ENCODE data around the gene PON1.

The PON1 gene
- total RNA-seq, result 0 reads per million in 3 experiments

- no peak for DNase-seq
Measured at GRCh38 chr7:95324431-95324830, at the start of gene PON1. Gene PON1, minus strand, starts transcription at chr7:95324532. Its CDS starts 57 bp downstream, at chr7:95324475.

- DNase-seq, result no peak
Measured at GRCh38 chr7:95373323-95373722, 49.0 kb upstream of the PON1 start.

DNA sequence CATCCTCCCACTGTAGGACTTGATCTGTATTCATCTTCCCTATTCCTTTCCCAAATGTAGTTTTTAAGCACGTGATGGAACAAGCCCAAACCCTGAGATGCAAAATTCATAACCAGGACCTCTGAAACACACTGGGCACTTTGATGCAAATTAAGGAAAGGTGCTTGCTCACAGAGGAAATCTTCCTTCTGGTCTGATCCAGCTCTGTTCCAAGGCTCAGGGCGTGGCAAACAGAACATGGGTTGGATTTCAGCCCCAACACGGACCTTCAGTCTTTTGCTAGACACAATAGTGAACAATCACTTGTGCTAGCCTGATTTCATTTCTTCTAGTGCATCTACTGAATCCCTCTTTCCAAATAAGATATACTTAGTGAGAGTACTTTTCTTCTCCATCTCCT, 43.9 kb upstream of the PON1 start:
- no peak for DNase-seq

DNA sequence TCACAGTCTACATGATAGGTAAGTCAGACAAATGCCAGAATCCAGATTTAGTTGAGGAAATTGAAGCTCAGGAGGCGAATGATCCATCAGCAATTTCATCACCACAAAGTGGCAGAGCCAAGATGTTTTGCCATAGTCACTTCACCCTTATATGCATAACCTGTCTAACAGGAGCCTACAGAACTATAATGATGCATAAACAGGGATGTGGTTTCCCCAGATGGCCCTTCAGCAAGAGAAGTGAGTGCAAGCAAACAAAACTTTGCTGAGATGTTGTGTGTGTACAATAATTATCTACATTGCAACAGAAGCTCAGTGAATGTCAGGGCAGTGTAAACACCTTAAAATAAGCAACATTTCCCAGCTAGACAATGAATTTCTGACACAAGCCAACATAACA, 43.3 kb upstream of the PON1 start:
- no peak for DNase-seq

DNA sequence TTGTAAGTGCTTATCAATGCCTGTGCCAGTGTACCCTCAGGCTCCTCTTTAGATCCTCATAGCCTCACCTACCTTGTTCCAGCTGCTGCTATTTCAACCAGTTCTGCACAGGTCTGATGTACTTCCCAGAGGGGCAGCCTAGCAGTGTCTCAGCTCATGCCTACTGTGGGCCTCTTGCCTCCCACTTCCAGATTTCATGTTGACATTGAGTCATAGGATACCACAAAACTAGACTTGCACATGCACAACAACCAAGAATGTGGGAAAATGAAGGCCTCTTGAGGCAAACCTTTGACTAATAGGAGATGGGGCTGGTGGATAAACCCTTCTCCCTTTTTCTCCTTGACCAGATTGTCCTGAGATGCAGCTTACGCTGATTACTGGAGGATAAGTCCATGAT, 40.8 kb upstream of the PON1 start:
- no peak for DNase-seq

DNA sequence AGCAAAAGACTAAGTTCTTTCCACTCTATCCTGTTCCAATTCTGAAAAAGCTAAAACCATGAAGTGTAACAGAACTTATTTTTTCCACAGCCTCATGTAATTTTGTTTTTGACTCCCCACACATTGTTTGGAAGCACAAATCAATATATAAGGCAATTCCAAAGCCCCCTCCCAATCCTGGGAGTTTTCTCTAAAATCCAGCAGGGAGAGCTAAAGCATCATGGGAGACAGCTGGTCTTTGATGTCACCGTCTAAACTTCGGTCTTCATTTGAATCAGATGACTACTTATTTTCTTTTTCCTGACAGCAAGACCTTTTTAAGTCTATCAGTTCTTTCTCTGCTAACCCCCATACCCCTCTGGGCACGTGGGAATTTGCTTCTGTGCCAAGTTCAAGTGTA, 33.3 kb upstream of the PON1 start:
- no peak for DNase-seq

- DNase-seq, result no peak
Measured at GRCh38 chr7:95342642-95343307, 18.4 kb upstream of the PON1 start.

DNA sequence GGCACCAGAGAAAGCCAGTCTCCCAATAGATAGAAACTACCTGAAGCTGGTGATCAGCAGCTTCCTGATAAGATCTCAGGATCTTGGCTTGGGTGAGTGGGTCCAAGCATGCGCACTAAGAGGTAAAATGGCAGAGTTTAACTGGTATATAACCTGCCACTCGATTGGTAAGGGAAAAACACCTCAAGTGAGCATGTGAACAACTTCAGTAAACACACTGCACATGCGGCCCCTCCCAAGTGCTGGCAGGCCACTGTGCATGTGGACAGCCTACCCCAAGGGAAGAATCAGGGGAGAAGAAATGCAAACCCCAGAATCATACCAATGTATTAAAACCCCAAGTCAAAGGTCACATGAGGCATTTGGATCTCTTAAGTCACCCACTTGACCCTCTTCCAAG, 17.7 kb upstream of the PON1 start:
- no peak for DNase-seq

DNA sequence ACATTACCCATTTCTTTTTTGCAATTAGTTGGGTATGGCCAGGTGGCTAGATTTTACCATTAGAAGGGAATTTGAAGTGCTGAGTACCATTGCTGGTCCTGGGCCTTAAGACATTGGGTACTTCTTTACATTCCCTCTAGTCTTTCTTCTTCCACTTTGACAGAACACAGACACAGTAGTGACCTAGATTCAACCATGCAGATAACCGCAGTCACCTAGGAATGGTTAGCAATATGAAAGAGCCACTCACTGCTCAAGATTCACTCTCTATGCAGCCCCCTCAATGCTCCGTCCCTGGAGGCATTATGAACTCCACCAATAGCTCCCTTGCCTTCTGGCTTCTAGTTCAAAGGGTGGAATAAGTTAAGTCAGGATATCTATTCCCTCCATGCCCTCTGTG, 16.2 kb upstream of the PON1 start:
- no peak for DNase-seq

- no peak for DNase-seq
Measured at GRCh38 chr7:95338832-95339231, 14.5 kb upstream of the PON1 start.

- DNase-seq, result no peak
Measured at GRCh38 chr7:95335093-95335492, 10.8 kb upstream of the PON1 start.

GRCh38 chr7:95334447-95334846, 10.1 kb upstream of the PON1 start:
- DNase-seq, result no peak

- DNase-seq, result no peak
Measured at GRCh38 chr7:95330961-95331337, 6.6 kb upstream of the PON1 start.

DNA sequence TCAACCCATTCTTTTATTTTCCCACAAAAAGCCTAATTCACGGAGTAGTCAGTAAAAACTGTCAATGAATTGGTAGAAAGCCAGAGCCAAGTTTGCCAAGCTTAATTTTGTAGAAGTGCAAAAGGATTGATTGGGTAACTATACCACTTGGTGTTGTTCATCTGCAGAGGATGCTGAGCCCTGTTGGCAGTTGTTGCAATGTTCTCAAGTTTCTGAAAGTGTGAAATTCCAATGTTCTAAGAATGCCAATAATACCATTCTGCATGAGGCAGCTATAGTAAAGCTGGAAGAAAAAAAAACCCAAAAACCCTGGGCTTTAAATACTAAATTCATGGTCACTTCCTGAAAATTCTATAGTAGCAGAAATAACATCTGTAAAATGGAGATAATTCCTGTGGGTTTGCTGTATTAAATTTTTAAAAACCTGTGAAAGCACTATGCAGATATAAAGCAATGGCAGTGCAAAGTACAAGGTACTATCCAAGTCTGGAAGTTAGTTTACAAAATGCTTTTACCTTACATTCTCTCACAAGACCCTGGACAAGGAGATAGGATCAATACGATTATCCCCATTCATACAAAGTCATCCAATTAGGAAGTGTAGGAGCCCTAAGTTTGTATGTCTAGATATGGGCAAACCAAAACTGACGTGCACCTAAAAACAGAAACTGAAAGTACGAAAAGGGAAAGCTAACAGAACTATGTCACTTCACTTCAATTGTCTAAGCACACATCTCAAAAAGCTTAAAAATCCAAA, 6.0 kb upstream of the PON1 start:
- DNase-seq, result peak; percentile 7

GRCh38 chr7:95327356-95327755, 3.0 kb upstream of the PON1 start:
- DNase-seq, result no peak

DNA sequence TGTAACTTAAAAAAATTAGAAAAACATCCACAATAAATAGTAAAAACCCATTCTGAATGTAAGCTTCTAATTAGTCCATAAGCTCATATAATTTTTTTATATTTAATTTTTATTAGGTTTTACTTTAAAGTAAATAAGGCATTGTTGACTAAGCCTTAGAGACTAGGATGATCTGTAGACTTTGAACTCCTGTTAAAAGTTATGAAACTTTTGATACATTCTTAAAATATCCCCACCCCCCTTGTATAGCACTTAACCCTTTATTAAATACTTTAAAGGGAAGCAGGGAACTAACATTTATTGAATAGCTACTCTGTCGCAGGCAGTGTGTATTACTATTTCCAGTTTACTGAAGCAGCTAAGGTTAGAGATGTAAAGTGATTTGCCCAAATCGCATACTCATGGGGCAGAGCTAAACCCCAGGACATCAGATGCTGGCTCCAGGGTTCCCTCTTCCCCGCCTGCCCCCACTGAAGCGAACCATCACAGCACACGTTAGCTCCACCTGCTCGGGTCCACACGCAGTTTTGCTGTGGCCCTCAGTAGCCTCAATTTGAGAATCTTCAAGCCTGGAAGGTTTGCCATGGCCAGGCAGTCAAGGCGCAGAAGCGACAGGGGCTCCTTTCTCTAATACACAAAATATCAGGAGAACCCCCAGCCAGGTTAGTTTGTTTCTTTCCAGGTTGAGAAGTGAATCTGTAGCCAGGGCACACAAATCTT, 762 bp downstream of the PON1 start:
- no peak for DNase-seq

- DNase-seq, result no peak
Measured at GRCh38 chr7:95322854-95323253, 1.5 kb downstream of the PON1 start.

DNA sequence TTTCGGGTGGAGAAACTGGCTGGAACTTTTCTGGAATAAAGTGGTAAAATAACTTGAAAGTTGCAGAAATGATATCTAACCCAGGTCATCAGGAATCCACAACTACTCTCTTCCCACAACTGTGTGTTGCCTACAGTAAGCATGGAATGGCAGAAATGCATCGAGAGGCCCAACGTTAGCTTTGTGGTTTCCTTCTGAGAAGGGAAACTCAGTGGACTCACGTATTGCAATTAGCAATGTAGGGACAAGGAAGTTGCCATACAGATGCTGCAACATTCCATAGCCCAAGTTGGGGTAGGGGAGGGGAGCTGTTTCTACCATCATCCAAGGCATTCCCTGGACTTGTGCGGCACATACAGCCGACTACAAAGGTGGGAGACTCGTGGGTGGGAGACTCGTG, 1.9 kb downstream of the PON1 start:
- no peak for DNase-seq

DNA sequence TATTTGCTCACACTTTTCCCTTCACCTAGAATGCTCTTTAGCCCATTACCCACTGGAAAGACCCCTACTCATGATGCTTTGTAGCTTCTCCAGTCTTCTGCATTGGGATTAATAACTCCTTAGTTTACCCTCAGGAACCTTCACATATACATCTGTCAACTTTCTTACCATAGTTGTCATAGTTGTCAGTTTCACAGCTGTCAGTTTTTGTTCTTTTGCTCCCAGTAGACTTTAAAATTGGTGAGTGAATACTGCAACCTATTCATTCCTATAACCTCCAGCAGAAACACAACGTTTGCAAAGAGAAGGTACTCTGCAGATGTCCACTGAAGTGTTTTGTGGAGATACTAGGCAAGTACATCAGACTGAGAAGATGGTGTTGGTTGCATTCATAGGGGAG, 2.6 kb downstream of the PON1 start:
- DNase-seq, result no peak

DNA sequence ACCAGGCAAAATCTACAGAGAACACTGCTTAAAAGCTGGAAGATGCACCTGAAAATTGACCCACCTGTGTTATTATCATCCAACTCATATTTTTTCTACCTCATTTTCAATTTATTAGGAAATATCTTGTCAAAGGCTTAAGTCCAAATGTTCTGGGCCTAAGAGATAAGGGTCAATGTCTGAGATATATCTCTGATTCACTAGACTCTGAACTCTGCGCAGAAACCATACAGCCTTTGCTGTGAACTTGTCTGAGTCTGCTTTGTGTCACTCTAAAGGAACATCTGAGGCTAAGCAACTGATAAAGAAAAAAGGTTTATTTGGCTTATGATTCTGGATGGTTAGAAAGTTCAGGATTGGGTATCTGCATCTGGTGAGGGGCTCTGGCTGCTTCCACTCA, 3.7 kb downstream of the PON1 start:
- no peak for DNase-seq

GRCh38 chr7:95319570-95319969, 4.8 kb downstream of the PON1 start:
- DNase-seq, result no peak

- DNase-seq, result no peak
Measured at GRCh38 chr7:95318501-95319100, 5.7 kb downstream of the PON1 start.

DNA sequence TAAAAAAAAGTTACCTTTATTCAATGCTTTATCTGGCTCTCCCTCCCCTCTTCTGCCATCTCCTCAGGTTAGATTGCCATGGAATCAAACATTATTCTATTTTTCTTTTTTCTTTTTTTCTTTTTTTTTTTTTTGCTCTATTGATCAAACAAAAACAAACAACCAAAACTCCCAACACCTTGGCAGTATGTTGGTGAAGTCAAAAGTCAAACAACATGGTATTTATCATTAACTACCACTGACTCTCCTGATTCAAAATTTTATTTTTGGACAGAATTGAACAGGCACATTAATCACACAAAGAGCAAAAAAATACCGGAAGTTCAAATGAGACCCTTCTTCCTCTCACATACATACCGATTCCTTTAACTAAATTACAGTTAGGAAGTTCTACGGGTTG, 6.4 kb downstream of the PON1 start:
- no peak for DNase-seq

DNA sequence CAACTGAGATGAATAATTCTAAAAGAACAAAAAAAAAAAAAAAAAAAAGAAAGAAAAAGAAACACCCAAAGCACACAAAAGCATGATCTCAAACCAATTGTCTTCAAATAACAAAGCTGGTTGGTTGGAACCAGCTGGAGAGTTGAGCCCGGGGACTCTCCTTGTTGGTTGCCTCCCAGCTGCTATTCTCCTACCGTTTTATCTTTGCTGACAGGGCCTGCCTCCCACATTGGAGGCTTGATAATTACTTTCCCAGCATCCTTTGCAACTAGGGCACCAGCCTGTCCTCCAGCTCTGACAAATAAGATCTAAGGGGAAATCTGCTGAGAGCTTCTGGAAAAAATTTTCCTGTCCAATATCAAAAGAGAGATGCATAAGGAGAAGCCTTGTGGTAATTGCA, 6.8 kb downstream of the PON1 start:
- no peak for DNase-seq
